Stimulated activated CD4-positive, alpha-beta T cell treated with anti-CD3 and anti-CD28 coated beads, Interleukin-2, amount 100 ng/mL, for 24 hours (primary cell): ENCODE data around the gene RABGAP1L.

Experiments used
- DNase-seq, 2 donors: peaks; one replicate each; pipeline ENCODE4 v3.0.0-alpha.2; 2020

RABGAP1L gene

DNA sequence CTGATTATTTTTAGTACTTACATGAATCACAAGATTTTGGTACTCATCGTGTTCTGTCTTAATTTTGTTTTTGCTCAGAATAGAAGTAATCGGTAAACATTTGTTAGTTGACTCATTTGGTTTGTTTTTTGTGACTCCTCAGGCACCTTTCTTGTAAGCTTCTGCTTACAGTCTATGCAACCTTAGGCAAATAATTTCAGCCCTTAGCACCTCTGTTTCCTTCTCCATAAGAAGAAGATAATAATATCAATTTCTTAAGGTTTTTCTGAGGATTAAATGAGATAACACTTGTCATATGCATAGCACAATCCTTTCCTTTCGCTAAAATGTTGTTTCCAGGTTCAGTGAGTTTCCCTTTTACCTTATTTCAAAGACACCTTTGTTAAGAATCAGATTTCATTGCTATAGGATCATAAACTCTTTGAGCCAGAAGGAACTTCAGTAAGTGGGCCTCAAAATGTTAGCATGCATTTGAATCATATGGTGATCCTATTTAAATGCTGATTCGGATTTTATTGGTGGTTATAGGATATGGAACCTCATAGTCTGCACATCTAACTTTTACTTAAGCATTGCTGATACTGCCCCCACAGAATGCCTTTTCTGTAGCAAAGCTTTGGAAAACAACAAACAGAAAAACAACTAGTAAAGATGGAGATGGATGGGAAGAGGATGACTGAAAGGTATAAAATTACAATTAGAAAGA lies 567.7 kb downstream of the RABGAP1L start:
- no peak for DNase-seq

DNA sequence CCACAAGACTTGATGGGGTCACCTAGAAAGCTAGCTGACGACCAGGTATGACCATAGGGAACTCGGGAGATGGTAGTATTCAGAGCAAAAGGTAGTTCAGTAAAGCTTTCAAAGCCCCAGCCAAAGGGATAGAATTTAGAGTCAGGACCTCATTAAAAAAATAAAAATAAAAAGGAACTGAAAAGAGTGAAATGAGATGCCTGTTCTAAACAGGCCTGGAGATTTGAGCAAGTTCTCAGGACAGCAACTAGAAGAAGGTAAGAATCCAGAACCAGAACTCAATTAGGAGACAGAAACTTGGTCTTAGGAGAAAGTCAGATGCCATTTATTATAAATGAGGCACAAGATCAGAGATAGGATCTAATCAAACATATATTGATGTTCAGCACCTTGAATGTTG lies 575.0 kb downstream of the RABGAP1L start:
- no peak for DNase-seq

DNA sequence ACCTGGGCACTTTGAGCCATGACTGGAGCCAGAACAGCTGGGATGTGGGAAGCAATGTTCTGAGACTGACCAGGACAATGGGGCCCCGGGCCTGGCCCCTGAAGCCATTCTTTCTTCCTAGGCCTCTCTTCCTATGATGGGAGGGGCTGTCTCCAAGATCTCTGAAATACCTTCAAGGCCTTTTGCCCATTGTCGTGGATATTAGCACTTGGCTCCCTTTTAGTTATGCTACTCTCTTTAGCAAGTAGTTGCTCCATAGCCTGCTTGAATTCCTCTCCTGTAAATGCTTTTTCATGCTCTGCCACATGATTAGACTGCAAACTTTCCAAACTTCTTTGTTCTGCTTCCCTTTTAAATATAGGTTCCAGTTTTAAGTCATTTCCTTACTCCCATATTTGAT lies 577.5 kb downstream of the RABGAP1L start:
- DNase-seq, result no peak

DNA sequence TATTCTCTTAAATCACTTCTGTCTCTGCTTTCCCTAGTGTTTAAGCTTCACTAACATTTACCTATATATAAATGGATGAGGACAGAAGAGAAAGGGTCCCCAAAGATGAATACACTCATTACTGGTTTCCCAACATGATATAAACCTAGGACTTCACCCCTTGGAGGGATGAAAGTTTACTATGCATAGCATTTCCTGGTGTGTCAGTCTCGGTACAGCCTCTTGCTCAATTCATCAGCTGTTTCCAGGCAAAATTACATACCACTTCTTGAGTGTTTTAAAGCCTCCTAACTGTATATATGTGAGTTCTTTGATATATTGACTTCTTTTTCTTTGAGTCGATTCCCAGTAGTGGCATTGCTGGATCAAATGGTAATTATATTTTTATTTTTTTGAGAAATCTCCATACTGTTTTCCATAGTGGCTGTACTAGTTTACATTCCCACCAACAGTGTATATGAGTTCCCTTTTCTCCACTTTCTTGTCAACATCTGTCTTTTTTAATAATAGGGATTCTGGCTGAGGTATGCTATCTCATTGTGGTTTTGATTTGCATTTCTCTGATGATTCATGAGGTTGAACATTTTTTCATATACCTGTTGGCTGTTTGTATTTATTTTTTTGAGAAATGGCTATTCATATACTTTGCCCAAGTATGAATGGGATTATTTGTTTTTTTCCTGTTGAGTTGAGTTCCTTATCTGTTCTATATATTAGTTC lies 581.1 kb downstream of the RABGAP1L start:
- no peak for DNase-seq

DNA sequence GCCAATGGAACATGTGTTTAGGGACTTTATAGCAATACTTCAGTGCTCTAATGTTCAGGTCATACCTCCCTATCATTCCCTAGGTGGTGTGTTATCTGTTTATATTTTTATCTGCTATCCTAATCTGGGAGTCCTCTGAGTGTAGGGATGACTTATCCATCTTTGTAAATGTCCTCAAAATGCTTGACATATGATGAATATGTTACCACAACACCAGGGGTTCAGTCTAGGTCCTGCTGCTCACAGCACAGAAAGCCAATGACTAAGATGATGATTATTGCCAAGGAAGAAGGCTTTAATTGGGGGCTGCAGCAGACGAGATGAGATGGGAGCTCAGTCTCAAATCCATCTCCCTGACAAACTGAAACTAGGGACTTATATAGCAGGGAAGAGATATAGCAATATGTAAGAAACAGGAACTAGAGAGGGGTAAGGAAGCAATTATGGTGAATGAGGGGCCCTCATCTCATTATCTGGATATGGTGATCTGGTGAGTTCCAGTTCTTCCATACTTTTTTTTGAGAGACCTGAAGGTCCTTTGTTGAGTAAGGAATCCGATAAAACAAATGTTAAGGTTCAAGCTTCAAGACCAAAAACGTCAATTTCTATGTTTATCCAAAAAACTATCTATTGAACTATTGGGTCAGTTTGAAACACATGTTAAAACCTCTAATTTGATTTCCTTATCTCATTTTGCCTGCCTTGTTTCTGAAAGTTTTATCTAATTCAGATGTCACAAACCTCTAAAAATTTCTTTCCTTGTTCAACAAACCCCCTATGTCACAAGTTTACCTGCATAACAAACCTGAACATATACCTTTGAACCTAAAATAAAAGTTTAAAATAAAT lies 583.7 kb downstream of the RABGAP1L start:
- DNase-seq, result no peak

DNA sequence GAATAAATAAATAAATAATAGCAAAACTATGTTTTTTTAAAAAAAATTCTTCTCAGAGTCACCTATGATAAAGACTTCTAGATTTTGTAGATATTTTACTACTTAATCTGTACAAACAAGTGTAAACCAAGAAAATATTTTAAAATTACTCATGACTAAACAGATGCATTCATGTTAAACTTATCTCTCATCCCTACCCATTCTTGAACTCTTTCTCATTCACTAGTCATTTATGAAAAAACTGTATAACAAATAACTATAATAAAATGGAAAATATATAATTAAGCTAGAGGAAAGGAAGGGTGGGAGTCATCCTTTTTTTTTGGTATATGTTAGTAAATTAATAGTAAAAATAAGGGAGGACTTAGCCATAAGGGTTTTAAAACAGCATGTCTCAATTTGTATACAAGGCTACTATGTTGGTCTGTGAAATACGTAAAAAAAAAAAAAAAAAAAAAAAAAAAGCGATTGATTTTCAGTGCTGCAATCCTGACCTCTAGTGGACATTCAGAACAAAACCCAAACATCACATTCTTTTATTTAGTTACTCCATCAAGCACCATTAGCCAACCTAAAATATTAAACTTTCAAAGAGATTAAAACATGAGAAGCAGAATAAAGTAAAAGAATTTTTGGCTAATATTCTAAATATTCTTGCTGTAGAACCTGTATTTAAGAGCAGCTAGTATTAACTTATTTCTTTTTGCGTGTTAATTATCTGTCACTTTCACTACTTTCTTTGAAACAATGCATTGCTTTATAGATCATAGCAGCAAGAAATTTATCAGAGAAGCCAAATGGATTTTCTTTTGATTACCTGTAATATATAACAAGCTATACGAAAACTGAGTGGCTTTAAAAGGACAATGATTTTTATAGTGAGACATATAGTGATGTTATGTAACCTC lies 584.6 kb downstream of the RABGAP1L start:
- DNase-seq, result no peak

DNA sequence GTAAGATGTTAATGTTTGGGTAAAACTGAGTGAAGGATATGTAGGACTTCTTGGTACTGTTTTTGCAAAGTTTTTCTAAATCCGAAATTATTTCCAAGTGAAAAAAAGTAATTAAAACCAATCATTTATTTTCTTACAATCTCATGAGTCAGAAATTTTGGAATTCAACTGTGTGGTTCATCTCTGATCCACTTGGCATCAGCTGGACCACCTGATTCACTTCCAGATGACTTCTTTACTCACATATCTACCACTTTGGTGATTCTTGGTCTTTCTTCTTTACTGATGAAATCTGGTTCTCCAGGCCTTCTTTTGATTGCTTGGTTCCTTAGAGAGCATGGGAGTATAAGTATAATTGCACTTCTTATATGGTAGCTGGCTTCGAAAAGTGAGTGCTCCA lies 585.6 kb downstream of the RABGAP1L start:
- no peak for DNase-seq

DNA sequence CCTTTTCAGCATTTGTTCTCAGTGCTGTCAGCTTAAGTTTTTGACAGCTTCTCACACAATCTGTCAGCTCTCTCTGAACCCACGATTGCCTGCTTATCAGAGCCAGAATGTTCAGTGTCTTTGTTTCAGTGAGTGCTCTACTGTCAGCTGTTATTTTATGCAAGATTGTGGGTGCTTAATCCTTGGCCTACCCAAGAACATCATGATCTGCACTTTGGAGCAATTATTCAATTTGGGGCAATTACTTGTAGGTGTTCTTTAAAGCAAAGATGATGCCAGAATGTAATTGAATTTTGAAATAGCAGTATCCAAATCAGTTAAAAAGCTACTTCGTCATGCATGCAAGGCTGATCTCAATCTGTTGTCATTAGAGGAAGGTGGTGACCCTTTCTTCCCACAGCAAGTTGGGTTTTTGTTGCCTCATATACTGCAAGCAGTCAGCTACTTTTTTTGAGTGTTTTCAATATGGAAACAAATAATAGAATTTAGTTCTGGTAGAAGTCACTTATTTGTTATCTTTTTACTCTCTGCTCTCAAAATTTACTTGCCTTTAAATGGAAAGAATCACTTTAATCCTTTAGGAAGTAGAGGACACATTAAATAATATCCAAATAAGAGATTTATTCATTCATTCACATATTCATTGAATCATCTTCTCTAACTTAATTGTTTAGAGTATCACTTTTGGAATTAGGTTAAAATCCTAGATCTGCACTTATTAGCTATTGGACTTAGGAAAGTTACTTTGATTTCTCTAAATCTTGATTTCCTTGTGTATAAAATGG lies 586.9 kb downstream of the RABGAP1L start:
- DNase-seq, result no peak

DNA sequence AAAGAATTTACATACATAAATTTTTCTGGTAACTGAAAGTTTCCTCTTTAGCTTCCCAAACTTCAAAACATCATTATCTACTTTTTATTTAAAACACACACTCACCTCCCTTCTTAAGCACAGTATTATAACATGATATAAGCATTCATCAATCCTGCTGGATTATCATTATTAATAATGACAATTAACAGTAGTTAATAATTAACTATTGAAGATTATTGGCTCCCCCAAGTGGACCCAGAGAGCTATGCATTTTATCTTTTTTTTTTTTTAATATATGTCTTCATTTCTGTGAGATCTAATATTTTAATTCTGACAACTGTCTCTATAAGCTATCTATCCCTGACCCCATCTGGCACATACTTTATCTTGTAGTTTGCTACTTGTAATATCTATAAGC lies 588.3 kb downstream of the RABGAP1L start:
- no peak for DNase-seq

DNA sequence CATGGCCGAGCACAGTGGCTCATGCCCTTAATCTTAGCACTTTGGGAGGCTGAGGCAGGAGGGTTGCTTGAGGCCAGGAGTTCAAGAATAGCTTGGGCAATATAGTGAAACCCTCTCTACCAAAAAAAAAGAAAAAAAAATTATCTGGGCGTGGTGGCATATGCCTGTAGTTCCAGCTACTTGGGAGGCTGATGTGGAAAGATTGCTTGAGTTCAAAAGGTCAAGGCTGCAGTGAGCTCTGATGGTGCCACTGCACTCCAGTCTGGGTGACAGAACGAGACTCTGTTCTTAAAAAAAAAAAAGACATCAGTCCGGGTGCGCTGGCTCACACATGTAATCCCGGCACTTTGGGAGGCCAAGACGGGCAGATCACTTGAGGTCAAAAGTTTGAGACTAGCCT lies 589.3 kb downstream of the RABGAP1L start:
- no peak for DNase-seq

DNA sequence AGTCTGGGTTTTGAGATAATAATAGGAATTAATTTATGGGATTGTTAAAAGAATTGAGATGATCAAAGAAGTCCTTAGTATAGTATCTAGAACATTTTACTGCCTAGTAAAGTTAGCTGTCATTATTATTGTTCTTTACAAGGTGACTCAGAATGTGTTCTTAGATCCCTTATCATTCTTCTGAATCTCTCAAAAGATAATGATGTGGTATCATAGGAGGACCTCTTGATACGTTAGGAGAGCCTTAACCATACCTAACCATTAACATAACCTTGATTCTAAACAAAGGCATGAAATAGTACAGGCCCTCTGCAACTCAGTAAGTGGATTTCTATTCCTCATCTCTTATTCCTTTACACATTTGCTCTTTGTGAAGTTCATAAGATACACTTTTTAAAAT lies 593.8 kb downstream of the RABGAP1L start:
- DNase-seq, result no peak

DNA sequence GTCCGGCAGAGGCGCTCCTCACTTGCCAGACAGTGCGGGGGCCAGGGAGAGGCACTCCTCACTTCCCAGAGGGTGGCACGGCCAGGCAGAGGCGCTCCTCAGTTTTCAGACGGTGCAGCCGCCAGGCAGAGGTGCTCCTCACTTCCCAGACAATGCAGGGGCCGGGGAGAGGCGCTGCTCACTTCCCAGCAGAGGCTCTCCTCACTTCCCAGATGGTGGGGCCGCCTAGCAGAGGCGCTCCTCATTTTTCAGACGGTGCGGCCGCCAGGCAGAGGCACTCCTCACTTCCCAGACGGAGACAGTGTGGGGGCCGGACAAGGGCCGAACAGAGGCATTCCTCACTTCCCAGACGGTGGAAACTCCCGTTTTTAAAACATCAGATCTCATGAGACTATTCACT lies 602.0 kb downstream of the RABGAP1L start:
- no peak for DNase-seq

DNA sequence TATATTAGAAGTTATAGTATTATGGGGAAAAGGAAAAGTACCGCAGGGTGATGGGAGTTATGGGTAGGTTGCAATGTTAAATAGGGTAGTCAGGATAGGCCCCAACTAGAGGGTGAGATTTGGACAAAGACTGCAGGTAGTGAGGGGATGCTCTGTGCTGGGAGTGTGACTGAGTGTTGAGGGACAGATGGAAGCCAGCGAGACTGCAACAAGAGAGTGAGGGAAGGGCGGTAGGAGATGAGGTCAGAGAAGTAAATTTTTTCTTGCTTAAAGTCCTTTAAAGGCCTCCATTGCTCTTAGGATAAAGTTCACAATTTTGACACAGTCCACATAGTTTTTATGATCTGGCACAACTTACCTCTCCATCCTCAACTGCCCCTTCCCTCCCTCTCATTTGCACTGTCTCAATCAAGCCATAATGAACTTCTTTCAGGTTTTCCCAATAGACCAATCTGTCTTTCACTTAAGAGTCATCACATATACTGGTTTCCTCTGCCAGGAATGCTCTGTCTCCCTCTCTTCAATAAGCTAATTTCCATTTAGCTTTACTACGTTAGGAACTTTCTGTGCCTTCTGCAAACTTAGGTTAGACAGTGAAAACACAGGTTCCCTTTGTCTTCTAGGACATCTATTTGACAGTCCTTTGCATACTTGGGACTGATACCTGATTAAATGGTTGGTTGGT lies 602.7 kb downstream of the RABGAP1L start:
- DNase-seq, result no peak

DNA sequence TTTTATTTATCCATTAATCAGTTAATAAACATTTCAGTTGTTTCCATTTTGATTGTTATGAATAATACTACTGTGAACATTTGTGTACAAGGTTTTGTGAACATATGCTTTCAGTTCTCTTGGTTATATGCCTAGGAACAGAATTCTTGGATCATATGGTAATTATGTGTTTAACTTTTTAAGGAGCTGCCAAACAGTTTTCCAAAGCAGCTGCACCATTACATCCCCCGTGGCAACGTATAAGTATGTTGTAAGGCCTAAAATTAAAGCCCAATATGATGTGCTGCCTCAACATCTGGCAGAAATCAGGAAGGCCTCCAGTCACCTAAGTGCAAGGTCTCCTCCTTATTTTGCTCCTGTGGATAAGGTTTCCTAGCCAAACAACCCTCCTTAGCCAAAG lies 604.9 kb downstream of the RABGAP1L start:
- no peak for DNase-seq

DNA sequence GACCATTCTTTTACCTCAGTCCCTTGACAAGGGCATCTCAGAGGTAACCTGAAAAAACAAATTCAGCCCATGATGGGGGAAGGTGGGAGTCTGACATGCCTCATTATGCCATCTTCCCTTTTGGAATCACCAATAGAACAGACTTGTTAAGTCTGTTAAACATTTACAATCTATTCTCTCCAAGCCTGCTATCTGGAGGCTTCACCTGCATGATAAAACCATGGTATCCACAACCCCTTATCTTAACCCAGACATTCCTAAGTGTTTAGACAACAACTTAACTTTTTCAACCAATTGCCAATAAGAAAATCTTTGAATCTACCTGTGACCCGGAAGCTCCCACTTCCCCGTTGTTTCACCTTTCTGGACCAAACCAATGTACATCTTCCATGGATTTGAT lies 607.4 kb downstream of the RABGAP1L start:
- no peak for DNase-seq

DNA sequence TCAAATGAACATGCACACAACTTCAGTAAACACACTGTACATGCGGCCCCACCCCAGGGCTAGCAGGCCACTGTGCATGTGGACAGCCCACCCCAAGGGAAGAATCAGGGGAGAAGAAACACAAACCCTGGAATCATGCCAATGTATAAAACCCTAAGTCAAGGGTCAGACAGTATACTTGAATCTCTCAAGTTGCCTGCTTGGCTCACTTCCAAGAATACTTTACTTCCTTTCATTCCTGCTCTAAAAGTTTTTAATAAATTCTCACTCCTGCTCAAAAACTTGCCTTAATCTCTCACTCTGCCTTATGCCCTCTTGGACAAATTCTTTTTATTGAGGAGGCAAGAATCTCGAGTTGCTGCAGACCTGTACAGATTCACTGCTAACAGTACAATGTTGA lies 609.2 kb downstream of the RABGAP1L start:
- no peak for DNase-seq

DNA sequence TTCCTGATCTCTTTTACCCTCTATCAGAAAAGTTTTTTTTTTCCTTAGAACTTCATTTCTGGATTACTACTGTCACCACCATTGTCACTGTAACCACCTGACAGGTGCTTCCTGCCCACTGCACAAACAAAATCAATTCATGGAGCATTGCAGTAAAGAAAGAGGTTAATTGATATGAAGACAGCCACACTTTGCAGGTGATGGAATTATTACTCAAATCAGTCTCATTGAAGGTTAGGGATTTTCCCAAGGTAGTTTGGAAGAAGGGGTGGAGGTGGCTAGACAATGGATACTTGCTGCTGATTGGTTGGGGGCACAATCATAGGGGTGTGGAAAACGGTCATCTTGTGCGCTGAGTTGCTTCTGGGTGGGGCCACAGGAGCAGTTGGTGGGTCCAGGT lies 609.6 kb downstream of the RABGAP1L start:
- DNase-seq, result no peak

DNA sequence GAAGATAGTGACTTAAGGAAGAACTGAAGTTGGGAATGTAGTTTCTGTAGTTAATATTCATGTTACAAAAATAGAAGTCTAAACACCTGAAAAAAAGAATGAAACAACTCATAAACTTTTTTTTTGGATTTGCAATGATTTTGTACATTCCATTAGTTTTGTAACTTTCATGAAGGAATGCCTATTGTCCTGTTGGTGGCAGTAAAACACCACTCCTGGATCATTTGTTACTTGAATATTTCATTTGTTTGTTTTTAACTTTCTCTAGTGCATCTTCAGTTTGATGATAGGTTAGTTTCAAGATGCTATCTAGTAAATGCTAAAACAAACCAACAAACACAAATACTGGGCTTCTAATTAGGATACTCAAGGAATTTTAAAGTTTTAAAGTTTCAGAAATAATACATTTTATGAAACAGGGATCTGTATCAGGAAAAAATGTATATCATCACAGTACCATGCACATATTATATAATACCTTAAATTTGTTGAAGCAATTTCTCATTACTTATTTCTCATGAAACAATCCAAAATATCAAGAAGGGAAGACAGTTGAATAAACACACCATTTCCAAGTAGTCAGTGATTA lies 610.7 kb downstream of the RABGAP1L start:
- DNase-seq, result no peak

DNA sequence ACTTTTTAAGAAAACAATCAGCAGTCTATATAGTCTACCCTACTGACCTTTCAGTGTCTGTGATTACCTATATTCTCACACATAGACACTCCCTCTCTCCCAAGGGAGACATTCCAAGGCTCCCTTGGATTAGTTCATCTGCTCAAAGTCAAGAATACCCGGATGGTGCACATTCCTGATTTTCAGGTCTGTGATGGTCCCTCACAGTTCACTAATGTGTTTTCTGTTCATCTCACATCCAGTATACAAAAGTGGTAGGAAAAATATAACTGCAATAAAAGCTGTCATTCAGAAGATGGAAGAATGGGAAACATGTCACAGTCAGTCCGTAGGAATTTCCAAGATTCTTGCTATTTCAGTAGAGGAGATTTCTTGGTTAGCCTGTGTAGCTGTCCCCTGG lies 616.3 kb downstream of the RABGAP1L start:
- no peak for DNase-seq

DNA sequence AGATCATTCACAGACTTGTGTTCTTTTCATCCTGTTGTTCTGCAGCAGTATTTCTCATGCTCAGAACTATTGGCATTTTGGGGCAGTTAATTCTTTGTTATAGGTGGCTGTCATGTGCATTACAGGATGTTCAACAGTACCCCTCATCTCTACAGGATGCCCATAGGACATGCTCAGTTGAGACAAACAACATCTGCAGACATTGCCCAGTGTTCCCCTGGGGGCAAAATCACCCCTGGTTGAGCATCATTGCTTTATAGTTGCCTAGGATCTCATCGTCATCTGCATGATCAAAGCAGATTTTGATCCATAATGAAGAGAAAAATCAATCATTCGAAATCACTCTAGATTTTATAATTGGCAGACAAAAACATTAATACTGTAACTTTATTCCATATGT lies 617.9 kb downstream of the RABGAP1L start:
- no peak for DNase-seq

DNA sequence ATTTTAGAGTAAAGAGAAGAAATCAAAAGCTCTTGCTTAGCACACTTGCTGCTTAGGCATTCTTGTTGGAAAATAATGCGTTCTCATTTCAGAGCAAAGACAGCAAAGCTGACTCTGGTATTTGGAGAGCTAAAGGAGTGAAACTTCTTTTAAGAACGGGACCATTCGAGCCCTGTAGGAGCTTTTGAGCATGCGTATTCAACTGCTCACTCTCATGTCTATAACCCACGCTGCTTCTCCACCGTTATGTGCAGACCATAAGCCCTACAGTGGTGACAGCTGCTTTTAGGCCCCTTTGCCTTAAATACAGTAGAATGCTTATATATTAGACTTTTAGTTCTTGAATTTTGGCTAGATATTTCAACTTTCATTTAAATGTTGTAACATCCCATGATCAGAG lies 626.2 kb downstream of the RABGAP1L start:
- DNase-seq, result no peak
